K562 (cell line): ENCODE measurements around the gene RNF144A.

Source experiments
- HIVEP1 ChIP-seq: fragments of 250-450 bp; sonication (Bioruptor Pico); IDR thresholded peaks from 2 replicates; pipeline ENCODE4 v1.4.0; 2020; ENCODE audit warnings: mild to moderate bottlenecking
- TF ChIP-seq, protein P1 (sequence below), 3 experiments: IDR thresholded peaks in 2 of 3; conservative IDR thresholded peaks in 1 of 3; 2 replicates each; pipeline ENCODE4 v1.5.1; 2011 to 2012; ENCODE audit warnings: low read length in 3 of 3, mild to moderate bottlenecking in 3 of 3, control low read depth in 2 of 3, improper control_type of control experiment in 1 of 3, inconsistent platforms in 1 of 3, low read depth in 1 of 3, mixed read lengths in 1 of 3, moderate library complexity in 1 of 3; ENCODE audit not compliant: insufficient read depth in 2 of 3

DNA sequence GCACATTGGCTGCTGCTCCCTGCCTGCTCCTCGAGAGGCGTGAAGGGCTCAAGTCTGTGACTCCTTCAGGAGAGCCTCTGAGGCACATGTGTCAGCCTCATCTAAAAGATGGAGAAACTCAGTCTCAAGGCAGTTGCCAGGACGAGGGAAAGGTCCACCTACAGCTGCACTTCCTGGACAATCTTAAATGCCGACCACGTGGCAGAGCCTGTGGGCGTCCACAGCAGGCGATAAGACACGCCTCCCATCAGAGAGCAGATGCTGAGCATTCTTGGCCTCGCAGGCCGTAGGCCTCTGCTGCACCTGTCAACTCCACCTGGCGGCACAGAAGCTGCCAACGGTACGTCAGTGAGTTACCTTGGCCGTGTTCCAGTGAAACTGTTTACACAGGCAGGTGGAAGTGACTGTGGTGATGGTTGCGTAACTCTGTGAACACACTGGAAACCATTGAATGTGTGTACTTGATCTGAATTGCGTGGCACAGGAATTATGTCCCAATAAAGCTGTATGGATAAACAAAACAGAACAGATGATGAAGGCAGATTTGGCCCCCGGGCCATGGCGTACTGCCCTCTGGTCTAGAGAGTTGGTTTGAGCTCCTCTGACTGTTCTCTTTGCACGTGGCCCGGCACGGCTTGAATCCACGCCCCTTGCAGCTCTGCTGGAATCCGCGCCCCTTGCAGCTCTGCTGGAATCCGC lies 114.5 kb downstream of the RNF144A start:
- TF ChIP-seq HIVEP1 (CRISPR knock-in tag): no peak
- TF ChIP-seq, protein P1, sequence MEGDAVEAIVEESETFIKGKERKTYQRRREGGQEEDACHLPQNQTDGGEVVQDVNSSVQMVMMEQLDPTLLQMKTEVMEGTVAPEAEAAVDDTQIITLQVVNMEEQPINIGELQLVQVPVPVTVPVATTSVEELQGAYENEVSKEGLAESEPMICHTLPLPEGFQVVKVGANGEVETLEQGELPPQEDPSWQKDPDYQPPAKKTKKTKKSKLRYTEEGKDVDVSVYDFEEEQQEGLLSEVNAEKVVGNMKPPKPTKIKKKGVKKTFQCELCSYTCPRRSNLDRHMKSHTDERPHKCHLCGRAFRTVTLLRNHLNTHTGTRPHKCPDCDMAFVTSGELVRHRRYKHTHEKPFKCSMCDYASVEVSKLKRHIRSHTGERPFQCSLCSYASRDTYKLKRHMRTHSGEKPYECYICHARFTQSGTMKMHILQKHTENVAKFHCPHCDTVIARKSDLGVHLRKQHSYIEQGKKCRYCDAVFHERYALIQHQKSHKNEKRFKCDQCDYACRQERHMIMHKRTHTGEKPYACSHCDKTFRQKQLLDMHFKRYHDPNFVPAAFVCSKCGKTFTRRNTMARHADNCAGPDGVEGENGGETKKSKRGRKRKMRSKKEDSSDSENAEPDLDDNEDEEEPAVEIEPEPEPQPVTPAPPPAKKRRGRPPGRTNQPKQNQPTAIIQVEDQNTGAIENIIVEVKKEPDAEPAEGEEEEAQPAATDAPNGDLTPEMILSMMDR (IDR thresholded peaks at IDR 0.05 in 2 of 3, conservative IDR thresholded peaks at IDR 0.05 in 1 of 3; ENCODE audit: insufficient read depth in 2 of 3, low read depth in 1 of 3, low read length in 3 of 3): no peak
